Renal pelvis (tissue), 4 donors: Measurements from ENCODE around the gene KRT81. TPM values are rescaled to one million over a fixed set of nuclear protein-coding genes. Genes with fewer than 3 reads are reported as not detected.
"Not testable (repeated sequence)": the region's sequence is repeated elsewhere in the genome, so short reads cannot be mapped to it uniquely, and the experiment has no call there.

Experiments
- DNase-seq: peaks from one replicate; pipeline ENCODE4 v3.0.0-alpha.2; 2013
- polyA plus RNA-seq, 3 donors: library from polyadenylated mRNA; unstranded; fragments of 120-200 nt; gene quantifications; one replicate each; pipeline ENCODE4 v1.2.1, GENCODE V29; 2013; ENCODE audit not compliant: insufficient read length in 3 of 3

The KRT81 gene
- polyA plus RNA-seq, 3 donors = 0.11 TPM; not detected in 2

DNA sequence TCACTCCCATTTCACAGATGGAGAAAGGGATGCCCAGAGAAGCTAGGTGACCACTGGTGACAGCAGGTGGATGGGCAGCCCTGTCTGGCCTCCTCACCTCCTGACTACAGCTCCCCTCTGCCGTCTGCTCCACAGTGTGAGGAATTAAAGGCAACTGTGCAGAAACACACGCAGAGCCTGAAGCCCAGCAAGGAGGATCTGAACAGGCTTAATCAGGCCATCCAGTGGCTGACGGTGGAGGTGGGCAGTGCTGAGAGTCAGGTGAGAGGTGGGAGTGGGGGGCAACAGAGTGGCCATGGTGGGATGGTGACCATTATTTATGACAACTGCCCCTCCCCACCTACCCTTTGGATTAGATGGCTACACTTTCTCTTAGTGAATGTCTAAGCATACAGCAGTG lies 15.6 kb downstream of the KRT81 start:
- no peak for DNase-seq

DNA sequence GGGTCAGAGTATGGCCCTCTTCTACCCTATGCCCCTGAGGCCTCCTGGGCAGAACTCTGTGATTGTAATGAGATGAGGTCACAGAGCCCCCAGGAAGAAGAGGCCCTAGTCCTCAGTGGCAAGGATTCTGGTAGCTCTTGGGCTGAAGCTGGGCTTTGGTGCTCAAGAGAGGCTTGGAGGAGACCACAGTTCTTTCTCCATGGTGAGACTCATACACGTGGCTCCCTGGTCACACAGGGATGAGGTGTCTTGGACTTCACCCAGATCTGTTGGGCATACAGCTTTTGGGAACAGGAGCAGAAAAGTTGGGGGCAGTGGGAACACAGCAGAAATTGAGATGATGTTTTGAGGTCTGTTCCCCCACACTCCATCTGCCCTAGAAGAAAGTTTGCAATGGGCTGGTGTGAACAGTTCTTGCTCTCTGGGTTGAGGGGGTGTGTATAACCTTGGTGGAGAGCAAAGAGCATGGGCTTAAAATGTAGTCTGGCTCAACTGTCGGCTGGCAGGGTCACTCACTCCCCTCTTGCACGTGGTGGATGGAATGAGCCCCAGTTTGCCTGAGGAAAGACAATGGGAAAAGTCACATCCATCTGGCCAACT lies 16.7 kb downstream of the KRT81 start, which contains the start of gene KRT86:
TSS of gene KRT86 (plus strand) at position 125 of the 600 bp plus-strand sequence. CDS start 27,272 bp downstream, outside the sequence.
- DNase-seq = no peak

DNA sequence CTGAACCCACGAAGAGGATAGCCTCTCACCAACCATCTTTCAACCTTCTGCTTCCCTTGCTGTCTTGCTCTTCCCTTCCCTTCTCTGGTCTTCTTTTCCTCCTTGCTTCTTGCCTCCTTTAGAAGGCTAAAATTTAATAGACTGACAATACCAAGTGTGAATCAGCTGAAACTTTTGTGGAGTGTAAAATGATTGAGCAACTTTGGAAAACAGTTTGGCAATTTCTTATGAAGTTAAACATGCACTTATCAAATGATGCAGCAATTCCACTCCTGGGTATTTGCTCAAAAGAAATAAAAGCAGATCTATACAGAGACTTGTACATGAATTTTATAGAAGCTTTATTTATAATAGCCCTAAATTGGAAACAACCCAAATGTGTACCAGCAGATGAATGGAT lies 20.2 kb downstream of the KRT81 start:
- no peak for DNase-seq

DNA sequence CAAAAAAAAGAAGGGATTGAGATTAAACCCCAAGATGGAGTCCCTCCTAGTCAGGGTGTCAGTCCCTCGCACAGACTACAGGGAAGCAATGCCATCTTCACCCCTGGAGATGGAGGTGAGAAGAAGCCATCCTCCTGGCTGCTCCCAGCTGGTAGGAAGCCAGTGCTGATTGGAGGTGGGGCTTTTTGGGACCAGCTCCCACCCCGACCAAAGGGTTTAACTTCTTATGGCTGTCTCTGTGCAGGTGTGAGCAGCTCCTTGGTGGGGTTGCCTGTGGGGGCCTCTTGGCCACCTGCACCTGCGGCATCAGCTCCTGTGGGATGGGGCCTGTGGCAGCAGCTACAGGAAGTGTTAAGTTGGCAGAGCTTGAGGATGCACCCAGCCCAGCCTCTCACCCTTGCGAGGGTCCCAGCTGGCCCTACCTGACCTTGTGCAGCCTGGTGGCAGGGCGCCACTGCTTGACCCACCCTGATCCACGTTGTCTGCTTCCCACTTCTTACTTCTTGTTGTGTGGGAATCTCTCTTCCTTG lies 20.7 kb downstream of the KRT81 start:
- no peak for DNase-seq

DNA sequence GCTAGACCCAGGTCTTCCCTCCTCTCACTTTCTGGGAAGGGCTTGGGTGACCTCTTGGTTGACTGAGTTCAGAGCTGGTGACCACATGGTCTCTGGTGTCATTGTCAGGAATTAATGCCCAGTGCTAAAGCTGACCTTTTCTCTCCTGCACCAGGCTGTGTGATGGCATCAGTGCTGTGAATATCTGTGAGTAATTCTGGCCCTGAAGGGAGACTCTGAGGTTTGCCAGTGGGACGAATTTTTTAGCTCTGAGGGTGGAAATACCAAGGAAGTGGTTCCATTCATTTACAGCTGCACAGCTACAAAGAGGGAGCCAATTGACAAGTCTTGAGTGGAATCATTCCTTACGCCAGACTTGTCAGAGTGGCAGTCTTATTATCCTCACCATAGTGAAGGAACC lies 23.1 kb downstream of the KRT81 start:
- no peak for DNase-seq

DNA sequence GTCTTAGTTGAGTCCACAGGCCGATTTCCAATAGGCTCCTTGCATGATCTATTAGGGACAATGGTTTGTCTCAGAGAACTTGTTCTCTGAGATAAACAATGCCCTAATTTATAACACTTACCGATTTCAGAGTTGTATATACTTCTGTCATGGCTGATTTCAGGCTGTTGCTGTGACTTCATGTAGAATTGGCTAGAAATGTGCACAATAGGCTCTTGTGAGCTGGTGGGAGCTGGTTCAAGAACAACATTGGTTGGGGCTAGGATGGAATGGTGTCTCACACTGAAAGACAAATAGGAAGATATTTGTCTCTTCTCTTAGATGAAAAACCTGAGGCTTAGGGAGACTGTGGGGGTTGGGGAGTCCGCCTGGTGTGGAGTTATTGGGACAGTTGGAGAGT lies 23.6 kb downstream of the KRT81 start:
- DNase-seq = no peak

DNA sequence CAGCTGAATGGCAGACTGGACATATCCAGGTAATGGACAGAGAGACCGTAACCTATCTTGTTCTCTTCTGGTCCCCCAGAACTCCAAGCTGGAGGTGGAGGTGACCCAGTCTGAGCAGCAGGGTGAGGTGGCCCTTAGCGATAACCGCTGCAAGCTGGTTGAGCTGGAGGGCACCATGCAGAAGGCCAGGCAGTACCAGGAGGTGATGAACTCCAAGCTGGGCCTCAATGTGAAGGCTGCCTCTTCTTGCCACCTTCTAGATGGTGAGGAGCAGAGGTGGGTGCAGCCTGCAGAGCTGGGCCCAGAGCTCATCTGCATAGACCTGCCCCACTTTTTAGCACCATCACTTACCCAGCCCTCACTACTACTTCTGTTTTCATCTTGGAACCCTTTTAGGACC lies 24.1 kb downstream of the KRT81 start:
- DNase-seq = no peak

DNA sequence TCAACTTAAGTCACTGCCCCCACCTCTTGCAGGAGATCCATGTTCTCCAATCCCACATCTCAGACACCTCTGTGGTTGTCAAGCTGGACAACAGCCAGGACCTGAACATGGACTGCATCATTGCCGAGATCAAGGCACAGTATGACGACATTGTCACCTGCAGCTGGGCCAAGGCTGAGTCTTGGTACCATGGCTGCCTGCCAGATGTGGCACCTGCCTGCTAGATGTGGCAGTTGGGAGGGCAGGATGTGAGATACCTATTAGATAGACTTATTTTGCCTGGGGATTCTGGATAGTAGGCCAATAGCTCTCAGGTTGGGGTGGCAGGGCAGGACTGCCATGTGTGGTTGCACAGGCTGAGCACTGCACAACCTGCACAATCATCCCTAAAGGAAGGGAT lies 24.8 kb downstream of the KRT81 start:
- no peak for DNase-seq

DNA sequence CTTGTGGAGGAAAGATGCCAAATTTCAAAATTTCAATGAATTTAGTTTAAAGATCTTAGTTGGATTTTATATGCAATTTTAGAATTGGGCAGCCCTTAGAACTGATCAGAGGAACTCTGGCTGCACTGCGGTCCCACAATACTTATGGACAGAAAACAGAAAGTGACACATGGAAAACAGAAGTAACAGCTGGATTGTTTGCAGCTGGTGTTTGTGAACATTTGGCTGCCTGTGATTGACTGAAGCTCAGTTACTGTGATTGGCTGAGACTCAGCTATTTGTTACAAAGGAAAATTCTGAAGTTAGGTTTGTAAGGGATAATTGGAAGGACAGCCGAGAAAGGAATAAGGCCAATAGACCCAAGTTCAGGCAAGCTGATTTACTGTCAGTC lies 26.9 kb downstream of the KRT81 start:
- DNase-seq = no peak

DNA sequence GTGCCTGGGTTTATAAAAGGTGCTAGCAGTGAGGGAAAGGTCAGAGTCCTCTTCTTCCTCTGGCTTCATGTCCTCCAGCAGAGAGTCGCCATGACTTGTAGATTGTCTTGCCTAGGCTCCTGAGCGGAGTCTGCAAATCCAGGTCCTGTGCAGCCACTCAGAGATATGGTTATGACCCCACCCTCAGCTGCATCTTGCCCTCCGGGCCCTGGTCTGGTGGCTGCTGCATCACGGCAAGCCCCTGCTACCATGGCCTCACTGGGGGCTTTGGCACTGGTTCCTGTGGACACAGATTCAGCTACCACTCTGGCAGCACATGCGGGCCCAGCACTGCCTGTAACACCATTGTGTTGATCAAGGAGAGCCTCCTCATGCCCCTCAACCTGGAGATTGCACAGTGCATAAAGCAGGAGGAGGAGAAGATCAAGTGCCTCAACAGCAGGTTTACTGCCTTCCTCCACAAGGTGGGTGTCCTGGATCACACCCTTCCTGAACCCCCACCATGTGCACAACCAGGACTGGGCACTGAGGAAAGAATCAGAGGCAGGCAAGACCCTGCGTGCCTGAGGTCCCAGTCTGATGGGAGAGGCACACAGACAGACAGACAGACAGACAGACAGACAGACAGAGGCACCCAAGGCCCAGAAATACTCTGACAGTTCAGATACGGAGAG lies 27.4 kb downstream of the KRT81 start:
- no peak for DNase-seq

DNA sequence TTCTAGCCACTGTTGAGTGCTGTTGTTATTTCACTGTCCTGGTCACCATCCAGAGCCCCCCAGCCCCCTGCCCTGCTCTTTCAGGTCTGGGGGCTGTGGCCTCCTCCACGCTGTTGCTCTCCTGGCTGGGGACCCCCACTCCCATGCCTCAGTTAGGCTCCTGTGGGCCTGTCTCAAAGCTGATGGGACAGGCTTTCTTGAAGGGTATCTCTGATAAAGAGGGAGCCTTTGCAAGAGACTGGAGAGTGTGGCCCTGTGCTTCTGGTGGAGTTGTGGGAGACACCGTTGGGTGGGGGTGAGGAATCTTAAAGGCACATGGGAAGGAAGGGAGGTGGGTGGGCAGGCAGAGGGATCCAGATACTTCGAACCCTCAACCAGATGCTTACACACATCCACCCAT lies 29.0 kb downstream of the KRT81 start:
- no peak for DNase-seq

DNA sequence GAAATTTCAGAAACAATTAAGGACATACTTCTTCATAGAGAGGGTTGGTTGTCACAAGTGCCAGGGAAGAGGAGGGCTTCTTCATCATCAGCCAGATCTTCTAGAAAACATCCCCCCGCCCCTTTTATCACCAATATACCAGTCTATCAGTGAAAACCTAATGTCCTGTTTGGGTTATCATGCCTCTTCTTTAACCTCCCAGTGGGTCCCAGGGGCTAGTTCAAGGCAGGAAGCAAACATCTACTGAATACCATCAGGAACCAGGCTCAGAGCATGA lies 30.2 kb downstream of the KRT81 start:
- no peak for DNase-seq

DNA sequence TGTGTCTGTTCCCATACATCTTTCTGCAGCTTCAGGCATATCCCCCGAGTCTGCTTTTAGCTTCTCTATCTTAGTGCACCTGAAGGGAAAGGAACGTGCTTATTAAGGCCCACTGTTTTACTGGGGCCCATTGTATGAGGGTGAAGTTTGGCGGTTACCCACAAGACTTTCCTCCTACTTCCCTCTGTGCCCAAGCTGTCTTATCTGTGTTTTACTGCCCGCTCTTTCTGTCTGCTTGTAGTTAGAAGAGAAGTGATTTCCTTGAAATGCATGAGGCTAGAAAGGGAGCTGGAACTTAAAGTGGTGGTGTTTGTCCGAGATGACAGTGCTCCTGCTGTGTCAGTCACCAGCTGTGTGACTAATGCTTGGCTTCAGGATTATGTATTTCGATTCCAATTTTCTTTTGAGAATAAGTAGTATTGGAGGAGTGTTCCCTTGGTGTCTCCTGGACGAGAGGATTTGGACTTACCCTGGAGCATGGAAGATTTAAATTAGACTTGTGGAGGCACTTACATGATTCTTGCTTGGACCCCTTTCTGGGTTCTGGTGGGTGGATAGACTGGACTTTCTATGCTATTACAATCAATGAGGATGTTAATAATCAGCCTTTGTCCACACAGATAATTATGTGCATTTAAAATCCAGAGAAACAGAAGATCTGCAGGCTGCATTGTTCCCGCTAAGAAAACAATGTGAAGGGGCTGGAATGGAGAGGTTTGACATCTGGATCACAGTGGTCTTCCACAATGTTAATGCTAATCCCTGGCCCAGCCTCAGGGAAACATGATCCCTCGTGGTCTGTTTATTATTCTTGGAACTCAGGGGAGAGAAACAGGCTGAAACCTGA lies 30.8 kb downstream of the KRT81 start:
- DNase-seq = no peak

DNA sequence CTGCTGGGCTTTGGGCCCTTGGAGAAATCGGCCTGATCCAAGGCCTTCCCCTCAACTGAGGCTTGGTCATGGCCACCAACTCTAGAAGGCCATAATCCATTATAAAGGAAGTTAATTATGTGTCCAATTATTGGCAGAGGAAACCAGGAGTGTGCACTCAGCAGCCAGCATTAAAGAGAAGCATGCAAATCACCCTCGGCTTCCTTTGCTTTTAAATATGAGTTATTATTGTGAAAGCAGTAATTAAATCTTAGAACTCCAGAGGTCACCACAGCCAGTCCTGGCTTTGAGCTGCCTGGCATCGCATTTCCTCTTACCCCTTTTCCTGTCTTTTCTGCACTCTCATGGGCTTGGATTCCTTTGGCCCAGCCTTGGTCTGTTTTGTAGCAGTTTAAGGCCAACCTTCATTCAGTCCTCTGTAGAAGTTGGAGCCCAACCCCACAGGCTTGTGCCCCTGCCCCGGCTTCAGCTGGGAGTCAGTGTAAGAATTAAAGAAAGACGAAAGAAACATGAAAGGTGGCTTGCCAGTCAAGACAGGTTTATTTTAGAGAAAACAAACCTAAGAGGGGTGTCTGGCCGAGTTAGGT lies 31.6 kb downstream of the KRT81 start:
- DNase-seq = no peak

DNA sequence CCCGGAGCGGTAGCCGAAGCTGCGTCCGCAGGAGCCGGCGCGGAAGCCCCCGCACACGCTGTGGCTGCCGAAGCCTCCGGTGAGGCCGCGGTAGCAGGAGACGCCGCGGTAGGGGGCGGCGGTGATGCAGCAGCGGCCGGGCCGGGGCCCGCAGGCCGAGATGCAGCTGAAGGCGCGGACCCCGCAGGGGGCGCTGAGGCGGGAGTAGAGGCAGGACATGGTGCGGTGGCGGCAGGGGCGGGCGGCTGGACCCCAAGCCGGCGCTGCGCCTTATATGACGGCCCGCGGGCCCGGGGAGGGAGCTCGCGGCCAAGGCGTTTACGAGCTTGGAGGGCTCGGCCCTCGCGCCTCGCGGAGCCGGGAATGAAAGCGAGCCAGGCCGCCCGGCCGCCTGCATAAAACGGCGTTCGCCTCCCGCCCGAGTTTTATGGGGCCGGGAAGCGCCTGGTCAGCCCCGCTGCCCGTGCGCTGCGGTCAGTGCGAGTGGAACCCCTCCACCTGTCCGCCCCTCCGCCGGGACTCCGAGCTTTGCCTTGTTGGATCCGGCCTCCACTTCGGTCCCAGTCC lies 32.9 kb downstream of the KRT81 start:
- DNase-seq = no peak

DNA sequence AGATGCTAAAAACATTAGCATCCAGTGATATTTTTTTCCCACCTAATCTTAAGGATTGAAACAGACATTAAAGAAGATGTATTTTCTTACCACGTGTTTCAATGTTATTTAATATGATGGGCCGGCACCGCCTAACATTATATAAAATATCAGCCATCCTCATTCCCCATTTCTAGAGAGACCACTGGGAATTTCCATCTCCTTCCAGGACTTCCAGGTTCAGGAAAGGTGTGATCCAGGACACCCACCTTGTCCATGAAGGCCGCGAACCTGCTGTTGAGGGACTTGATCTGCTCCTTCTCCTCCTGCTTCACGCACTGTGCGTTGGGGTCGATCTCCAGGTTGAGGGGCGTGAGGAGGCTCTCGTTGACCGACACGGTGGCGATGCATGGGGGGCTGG lies 33.4 kb downstream of the KRT81 start:
- DNase-seq = not testable (repeated sequence)

DNA sequence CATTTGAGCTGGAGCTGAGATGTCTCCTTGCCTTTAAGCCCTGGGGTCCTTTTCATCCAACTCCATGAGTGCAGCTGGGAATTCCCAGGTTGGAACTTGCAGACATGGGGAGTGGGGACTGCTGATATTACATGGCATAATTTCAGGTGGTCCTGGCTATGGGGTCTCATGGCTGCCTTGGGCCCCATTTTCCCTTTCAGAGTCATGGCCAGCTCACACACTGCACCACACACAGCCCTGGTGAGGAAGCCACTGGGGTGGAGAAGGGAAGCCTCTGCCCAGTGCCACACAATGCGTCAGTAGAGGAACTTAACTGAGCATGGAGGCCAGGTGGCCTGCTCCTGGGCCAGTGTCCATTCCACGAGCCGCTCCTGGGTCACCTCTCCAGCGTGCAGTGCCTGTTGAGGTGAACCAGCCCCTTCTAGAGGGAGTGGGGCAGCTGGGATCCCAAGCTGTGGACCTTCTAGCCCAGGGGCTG lies 34.2 kb downstream of the KRT81 start:
- DNase-seq = no peak

DNA sequence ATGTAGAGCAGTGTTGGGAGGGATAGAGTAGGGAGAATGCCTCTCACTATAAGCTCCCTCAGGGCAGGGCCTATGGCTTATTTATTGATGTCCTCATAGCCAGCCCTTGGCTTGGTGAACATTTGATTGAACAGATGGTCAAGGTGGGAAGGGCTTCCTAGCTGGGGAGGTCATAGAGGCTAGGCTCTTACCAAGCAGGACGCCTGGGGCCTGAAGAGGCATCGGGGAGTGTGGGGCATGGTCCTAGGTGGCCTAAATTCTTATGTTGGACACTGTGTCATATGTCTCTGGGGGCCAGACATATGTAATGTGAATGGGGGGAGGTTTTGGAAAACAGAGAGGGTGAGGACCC lies 34.8 kb downstream of the KRT81 start:
- no peak for DNase-seq

DNA sequence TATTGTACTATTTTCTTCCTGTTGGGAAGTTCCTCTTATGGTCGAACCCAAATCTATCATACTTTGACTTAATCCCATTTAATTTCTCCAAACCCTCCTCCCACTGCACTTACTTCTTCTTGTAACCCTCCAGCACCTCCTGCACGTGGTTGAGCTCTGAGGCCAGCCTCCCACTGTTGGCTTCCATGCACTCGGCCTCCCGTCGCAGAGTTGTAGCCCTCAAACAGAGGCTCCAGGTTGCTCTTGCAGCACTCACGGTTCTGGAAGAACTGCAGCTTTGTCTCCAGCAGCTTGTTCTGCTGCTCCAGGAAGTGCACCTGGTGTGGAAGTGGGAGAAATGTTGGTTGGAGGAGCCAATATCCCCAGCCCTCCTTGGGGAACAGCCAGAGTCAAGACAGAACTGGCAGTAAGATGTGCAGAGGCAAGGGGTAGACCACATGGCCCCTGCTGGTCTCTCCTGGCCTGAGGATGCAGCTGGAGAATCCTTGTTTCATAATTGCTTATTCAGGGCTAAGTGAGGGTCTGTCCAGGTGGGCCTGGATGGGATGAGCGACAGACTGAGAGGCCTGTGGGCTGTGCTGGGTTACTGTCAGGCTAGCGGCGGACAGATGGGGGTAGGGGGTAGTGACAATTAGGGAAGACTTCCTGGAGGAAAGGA lies 35.3 kb downstream of the KRT81 start:
- DNase-seq = no peak

DNA sequence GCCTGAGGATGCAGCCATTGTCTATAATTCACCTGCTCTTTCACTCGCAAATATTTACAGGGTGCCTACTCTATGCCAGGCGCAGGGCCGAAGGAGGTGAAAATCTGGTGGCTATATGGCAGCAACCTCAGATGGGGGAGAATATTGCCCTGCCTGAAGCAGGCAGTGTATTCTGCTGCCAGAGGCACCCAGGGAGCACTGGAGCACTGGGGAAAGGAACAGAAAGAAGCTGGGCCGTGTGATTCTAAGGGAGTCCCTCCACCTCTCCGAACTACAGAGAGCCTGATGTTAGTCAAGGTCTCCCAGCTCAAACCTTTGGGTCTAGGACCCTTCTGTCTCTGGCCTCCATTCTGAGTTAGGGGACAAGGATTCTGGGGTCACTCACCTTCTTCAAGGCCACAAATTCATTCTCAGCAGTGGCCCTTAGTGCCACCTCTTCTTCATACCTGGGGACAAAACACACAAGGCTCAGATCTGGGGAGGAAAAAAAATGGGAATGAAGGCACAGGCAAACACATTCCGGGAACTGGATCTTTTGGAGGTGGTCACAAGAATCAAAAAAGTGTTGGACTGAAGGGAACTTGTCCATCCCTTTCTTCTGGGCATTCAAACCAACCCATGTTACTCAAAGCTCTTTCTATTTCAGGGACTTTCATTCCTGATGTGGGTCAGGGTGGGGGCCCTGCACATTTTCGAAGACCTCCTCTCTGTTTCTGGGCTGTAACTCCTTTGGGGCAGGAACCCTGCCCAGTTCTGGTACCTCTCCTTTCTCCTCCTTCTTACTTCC lies 36.2 kb downstream of the KRT81 start:
- DNase-seq = no peak
